Measurements from ENCODE around the gene CXXC5. TPM values are rescaled to one million over a fixed set of nuclear protein-coding genes. Genes with fewer than 3 reads are reported as not detected.

Gene CXXC5
- total and polyA plus RNA-seq, 2 of the 4 experiments (the other 2 are of a cell fraction): 24.9 to 35.7 TPM

GRCh38 chr5:139601429-139601828, 46.7 kb upstream of the CXXC5 start:
- no peak for ATAC-seq (ENCODE audit: low read depth)
- Histone ChIP-seq H3K9me3 (ENCODE audit: control insufficient read depth, insufficient read depth, low read length) (no peaks in the 10 kb centered on the region), H4K91ac (ENCODE audit: insufficient read depth, low read depth, low read length) (no peak overlapping the region), H2AK5ac (ENCODE audit: low read depth, low read length) (peak overlapping the region; percentile 73; the same call in 1 of the 2 replicates), H3K9ac (ENCODE audit: low read depth, low read length) (no peak overlapping the region), H3K23ac (ENCODE audit: low read depth, low read length) (no peak overlapping the region), H3K14ac (replicated peaks; ENCODE audit: low read depth, low read length) (no peak overlapping the region), H4K5ac (ENCODE audit: low read depth, low read length) (no peak overlapping the region), H3K27ac (ENCODE audit: insufficient read depth, low read length) (peak overlapping the region; percentile 21; the same call in 1 of the 2 replicates), H2BK20ac (ENCODE audit: low read depth, low read length) (no peak overlapping the region), H3K56ac (ENCODE audit: extremely low read depth, insufficient read depth, low read length) (no peak overlapping the region), H2BK15ac (ENCODE audit: low read depth, low read length) (no peak overlapping the region; the same call in 2 of the 3 replicates), H3K36me3 (ENCODE audit: control insufficient read depth, insufficient read depth, low read length) (peaks cover 27% of the 10 kb centered on the region), H3K4me2 (ENCODE audit: low read depth, low read length) (no peak overlapping the region), H3K4me3 (ENCODE audit: insufficient read depth, low read depth, low read length) (no peak overlapping the region), H2AK9ac (replicated peaks; ENCODE audit: low read depth, low read length, poor library complexity) (no peak overlapping the region), H2BK5ac (ENCODE audit: low read depth, low read length, poor library complexity, severe bottlenecking) (peak overlapping the region; percentile 67), H3K27me3 (ENCODE audit: control insufficient read depth, insufficient read depth, low read length) (no peaks in the 10 kb centered on the region), H3K4ac (ENCODE audit: low read depth, low read length) (0 out of 2 replicates have a peak overlapping the region, but pooled peaks have one; percentile 35), H3K9me1 (ENCODE audit: insufficient read depth, low read length) (peaks cover 5% of the 10 kb centered on the region; the same call in 1 of the 2 replicates), H2BK120ac (ENCODE audit: low read depth, low read length) (no peak overlapping the region; the same call in 1 of the 2 replicates), H3K79me1 (ENCODE audit: low read depth in 1 of 2, low read length in 2 of 2) (peaks cover 11 to 61% of the 10 kb centered on the region in 2 experiments), H3K4me1 (ENCODE audit: control insufficient read depth, insufficient read depth, low read length) (peaks cover 5% of the 10 kb centered on the region; the same call in 1 of the 2 replicates), H4K20me1 (ENCODE audit: insufficient read depth, low read length) (peaks cover 19% of the 10 kb centered on the region), H4K8ac (ENCODE audit: low read depth in 2 of 2, low read length in 2 of 2) (no peak overlapping the region), H3K18ac (ENCODE audit: low read depth, low read length) (no peak overlapping the region), H2AFZ (replicated peaks; ENCODE audit: low read length, poor library complexity) (no peak overlapping the region)
- in situ Hi-C loops (cut with MboI; ENCODE audit: low sequenced_read_pairs) (no loop called here), dilution Hi-C loops (cut with HindIII; ENCODE audit: low sequenced_read_pairs, unreplicated experiment) (no loop called here), intact Hi-C loops (cut with micrococcal nuclease) (no loop called here)
- POLR2A ChIA-PET (ENCODE audit: unreplicated experiment): no interaction called here
- CTCF ChIA-PET: no interaction called here
- TF ChIP-seq FOS (IDR thresholded peaks at IDR 0.05; ENCODE audit: low read depth, low read length): no peak
- no peak for TF ChIP-seq MXI1 (IDR thresholded peaks at IDR 0.05; ENCODE audit: borderline replicate concordance, low read depth, low read length)
- no peak for TF ChIP-seq CEBPB (IDR thresholded peaks at IDR 0.05; ENCODE audit: low read depth, low read length)
- TF ChIP-seq CTCF (conservative IDR thresholded peaks at IDR 0.05; ENCODE audit: low read depth, low read length): no peak
- no peak for TF ChIP-seq RCOR1 (IDR thresholded peaks at IDR 0.05; ENCODE audit: insufficient replicate concordance, low read length)
- TF ChIP-seq MAZ (IDR thresholded peaks at IDR 0.05; ENCODE audit: borderline replicate concordance, low read depth, low read length): no peak
- TF ChIP-seq RFX5 (IDR thresholded peaks at IDR 0.05; ENCODE audit: low read depth, low read length): no peak
- TF ChIP-seq USF2 (IDR thresholded peaks at IDR 0.05; ENCODE audit: low read depth, low read length): no peak
- no peak for TF ChIP-seq MAFK (IDR thresholded peaks at IDR 0.05; ENCODE audit: low read depth, low read length)
- TF ChIP-seq ELK1 (IDR thresholded peaks at IDR 0.05; ENCODE audit: borderline replicate concordance, low read depth, low read length): no peak
- no peak for TF ChIP-seq BHLHE40 (IDR thresholded peaks at IDR 0.05; ENCODE audit: low read depth, low read length)
- no peak for TF ChIP-seq CHD1 (IDR thresholded peaks at IDR 0.05; ENCODE audit: low read depth, low read length)
- no peak for TF ChIP-seq NFE2L2 (IDR thresholded peaks at IDR 0.05; ENCODE audit: low read depth, low read length)
- TF ChIP-seq POLR2A (IDR thresholded peaks at IDR 0.05; ENCODE audit: low read depth, low read length): no peak
- no peak for TF ChIP-seq SMC3 (IDR thresholded peaks at IDR 0.05; ENCODE audit: low read depth, low read length)
- no peak for TF ChIP-seq RAD21 (IDR thresholded peaks at IDR 0.05; ENCODE audit: low read length)
- no TSS peak for BruUV-seq (replicated peaks)
- no peak for DNase-seq
- WGBS, 2 experiments (ENCODE audit: extremely low coverage in 2 of 2, insufficient read length in 1 of 2): 100% methylated on average over 2 of the region's 12 CpGs; no CpG with 5 or more reads in 1 of the 2 experiments

Data from IMR-90 (cell line).